ENCODE measurements around the gene IFT80.

The IFT80 gene

DNA sequence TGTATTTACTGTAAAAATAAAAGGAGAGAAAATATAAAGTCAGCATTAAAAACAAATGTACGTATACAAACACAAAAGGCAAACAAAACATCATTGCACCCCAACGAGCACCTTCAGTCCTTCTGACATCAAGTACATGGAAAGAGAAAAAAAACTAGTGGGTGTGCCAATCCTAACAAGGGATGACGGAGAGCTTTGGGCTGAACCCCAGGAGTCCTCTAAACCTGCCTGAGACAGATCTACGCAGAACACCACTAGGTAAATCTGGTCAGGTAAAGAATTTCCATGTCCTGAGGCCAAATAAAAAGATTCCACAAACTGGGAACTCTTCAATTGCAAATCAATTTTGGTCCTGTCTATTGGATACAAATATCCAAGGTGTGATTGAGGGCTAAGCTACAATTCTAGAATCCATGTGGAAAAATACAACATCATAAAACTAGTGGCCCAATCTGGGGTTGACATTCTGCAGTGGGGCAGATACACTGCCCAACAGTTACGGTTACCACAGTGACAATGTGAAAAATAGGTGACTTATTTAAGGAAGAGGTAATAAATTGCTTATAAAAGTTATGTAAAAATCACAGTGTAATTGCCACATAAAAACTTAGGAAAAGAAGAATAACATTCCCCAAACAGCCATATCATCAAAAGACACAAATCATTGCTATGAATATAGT lies 14.2 kb downstream of the IFT80 start:
- DNase-seq (ENCODE audit: extremely low read depth, low read depth), result no peak
- TF ChIP-seq, protein P1, sequence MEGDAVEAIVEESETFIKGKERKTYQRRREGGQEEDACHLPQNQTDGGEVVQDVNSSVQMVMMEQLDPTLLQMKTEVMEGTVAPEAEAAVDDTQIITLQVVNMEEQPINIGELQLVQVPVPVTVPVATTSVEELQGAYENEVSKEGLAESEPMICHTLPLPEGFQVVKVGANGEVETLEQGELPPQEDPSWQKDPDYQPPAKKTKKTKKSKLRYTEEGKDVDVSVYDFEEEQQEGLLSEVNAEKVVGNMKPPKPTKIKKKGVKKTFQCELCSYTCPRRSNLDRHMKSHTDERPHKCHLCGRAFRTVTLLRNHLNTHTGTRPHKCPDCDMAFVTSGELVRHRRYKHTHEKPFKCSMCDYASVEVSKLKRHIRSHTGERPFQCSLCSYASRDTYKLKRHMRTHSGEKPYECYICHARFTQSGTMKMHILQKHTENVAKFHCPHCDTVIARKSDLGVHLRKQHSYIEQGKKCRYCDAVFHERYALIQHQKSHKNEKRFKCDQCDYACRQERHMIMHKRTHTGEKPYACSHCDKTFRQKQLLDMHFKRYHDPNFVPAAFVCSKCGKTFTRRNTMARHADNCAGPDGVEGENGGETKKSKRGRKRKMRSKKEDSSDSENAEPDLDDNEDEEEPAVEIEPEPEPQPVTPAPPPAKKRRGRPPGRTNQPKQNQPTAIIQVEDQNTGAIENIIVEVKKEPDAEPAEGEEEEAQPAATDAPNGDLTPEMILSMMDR (IDR thresholded peaks at IDR 0.05; ENCODE audit: low read depth, low read length), result no peak

DNA sequence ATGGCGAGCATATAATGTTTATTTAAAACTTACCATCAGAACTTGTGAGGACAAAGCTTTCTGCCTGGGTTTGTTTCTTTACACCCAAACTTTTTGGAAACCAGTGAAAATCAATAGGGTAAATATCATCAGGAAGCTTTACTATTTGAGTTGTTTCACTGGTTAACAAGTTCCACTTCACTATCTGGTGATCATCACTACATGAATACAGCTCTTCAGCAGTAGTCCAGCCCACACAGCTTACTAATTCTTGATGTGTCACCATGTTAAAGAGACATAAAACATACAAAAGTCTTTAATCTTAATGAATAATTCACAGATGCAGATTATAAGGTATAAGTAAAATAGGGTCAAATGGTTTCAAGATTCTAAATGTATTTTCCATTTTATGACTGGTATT lies 17.6 kb downstream of the IFT80 start:
- DNase-seq (ENCODE audit: extremely low read depth, low read depth), result no peak
- TF ChIP-seq, protein P1 (IDR thresholded peaks at IDR 0.05; ENCODE audit: low read depth, low read length), result no peak

DNA sequence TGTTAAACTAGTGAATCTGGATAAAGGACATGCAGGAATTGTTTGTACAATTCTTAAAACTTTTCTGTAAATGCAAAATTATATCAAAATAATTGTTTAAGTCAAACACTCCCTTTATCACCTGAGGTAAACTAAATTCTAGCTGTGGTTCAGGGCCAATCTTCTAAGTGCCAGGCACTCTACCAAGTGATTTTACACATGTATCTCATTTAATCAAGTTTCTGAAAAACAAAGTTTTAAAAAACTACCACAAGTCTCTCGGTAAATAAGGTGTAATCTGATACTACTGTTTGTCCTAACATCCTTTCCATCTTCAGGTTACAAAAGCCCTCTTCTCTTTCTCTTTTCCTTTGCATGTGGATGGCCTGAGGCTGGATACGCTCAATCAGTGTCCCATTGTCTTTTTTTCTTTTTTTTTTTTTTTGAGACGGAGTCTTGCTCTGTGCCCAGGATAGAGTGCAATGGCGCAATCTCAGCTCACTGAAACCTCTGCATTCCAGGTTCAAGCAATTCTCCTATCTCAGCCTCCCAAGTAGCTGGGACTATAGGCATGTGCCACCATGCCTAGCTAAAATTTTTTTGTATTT lies 19.3 kb downstream of the IFT80 start:
- DNase-seq (ENCODE audit: extremely low read depth, low read depth), result no peak
- TF ChIP-seq, protein P1 (IDR thresholded peaks at IDR 0.05; ENCODE audit: low read depth, low read length), result no peak

DNA sequence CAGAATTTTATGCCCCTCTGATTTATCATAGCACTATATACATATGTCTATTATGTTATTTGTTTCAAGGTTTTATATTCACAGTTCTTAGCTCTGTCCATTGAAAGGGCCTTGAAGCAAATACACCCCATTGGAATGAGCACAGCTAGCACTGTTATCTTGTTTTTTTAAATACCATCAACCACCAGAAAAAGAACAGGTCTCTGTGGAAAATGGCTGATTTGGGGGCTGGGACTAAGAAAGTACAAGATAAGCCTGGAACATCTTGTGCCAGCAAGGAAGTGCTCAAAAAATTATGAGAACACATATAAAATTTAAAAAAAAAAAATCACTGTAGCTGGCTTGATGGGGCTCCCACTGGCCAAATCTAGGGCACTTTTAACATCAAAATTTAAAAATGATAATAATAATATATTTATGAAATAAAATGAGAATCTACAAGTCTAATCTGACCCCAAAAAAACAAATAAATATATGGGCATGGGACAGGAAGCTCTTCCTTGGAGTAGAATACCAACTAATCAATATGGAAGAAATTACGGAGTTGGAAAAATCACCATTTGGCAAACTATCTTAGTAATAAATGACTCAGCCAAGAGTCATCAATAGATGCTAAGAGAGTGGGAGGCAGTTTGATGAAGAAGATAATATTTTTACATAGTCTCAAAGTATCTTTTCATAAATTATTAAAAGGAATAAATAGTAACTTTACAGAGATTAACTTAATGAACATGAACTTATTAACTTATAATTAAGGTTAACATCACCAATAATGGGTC lies 20.5 kb downstream of the IFT80 start:
- TF ChIP-seq, protein P1 (IDR thresholded peaks at IDR 0.05; ENCODE audit: low read depth, low read length), result no peak

DNA sequence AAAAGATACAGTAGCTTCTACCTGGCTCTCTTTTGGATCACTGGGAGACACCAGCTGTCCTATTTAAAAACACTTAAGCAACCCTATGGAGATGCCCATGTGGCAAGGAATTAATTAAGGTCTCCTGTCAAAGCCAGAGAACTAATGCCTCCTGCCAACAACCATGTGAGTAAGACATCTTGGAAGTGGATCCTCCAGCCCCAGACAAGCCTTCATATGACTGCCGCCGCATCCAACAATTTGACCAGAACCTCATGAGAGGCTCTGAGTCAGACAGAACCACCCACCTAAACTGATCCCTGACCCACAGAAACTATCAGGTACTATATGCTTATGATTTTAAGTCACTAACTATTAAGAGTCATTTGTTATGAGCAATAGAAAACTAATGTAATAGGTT lies 22.3 kb downstream of the IFT80 start:
- peak; percentile 69 for DNase-seq (ENCODE audit: extremely low read depth, low read depth)
- TF ChIP-seq, protein P1 (IDR thresholded peaks at IDR 0.05; ENCODE audit: low read depth, low read length), result no peak

More for the DNA sequence above, 20.5 kb downstream of the IFT80 start:
- DNase-seq (ENCODE audit: extremely low read depth, low read depth), result no peak

DNA sequence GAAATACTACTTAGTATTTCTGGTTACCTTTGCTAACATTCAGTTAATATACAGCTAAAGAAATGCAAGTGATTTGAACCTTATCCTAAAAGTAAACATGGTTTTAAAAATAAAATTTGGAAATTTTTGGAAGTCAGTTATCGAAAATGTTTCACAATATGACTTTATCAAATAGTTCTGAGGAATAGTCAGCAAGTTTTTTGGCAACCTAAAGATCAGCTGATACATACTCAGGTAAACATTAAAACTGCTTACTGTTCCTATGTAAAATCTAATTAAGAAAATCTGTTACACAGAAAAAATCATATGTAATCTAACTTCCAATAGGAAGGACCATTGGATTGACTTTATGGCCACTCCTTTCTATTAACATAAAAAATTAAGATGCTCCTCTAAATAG lies 24.1 kb downstream of the IFT80 start:
- no peak for DNase-seq (ENCODE audit: extremely low read depth, low read depth)
- TF ChIP-seq, protein P1 (IDR thresholded peaks at IDR 0.05; ENCODE audit: low read depth, low read length), result no peak

DNA sequence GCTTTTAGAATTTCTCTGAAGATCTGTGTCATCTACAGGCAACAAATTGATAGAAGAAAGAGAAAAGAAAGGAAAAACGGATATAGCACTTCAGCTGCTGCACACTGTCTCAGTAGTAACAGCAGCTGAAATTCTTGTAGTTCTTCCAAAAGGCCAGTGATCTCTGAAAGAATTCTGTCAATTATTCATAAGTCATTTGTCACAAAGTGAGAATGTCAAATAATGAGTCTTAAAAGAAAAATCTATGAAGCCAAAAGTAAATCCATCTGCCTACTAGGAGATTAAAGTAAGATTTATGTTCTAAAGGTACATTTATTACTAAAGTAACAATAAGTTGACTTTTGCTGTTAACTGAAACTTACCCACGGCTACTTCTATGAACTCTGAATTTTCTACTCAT lies 24.6 kb downstream of the IFT80 start:
- TF ChIP-seq, protein P1 (IDR thresholded peaks at IDR 0.05; ENCODE audit: low read depth, low read length), result no peak
- no peak for DNase-seq (ENCODE audit: extremely low read depth, low read depth)
